ENCODE data around the gene MAMDC2.

The MAMDC2 gene

GRCh38 chr9:70133253-70134208, 89.9 kb downstream of the MAMDC2 start:
- DNase-seq (no peak), ATAC-seq (replicated peaks) (no peak)
- Mint-ChIP-seq H3K4me1 (no peaks in the 10 kb centered on the region), H3K27ac (no peak overlapping the region), H3K4me3 (no peak overlapping the region), H3K36me3 (no peaks in the 10 kb centered on the region), H3K9me3 (no peaks in the 10 kb centered on the region), H3K27me3 (peaks cover 7 to 10% of the 10 kb centered on the region in 2 donors)

- no peak overlapping the region for H3K27ac Mint-ChIP-seq
- H3K4me3 Mint-ChIP-seq, result no peak overlapping the region
- peaks cover 0 to under 1% of the 10 kb centered on the region in 2 donors for H3K36me3 Mint-ChIP-seq
- H3K27me3 Mint-ChIP-seq, result peaks cover 7 to 10% of the 10 kb centered on the region in 2 donors
- H3K4me1 Mint-ChIP-seq, result no peaks in the 10 kb centered on the region
- no peaks in the 10 kb centered on the region for H3K9me3 Mint-ChIP-seq
- no peak for ATAC-seq (replicated peaks)
- DNase-seq, result no peak
These were observed 90.7 kb downstream of the MAMDC2 start for GRCh38 chr9:70134360-70134759.

- Mint-ChIP-seq H3K9me3 (no peaks in the 10 kb centered on the region), H3K4me3 (no peak overlapping the region)
These were observed 91.5 kb downstream of the MAMDC2 start for GRCh38 chr9:70135176-70135575.

GRCh38 chr9:70136632-70137031, 93.0 kb downstream of the MAMDC2 start:
- no peak overlapping the region for H3K27ac Mint-ChIP-seq
- no peak overlapping the region for H3K4me3 Mint-ChIP-seq
- ATAC-seq (replicated peaks) (no peak), DNase-seq (no peak)
- H3K4me1 Mint-ChIP-seq, result no peaks in the 10 kb centered on the region
- H3K9me3 Mint-ChIP-seq, result no peaks in the 10 kb centered on the region
- peaks cover 0 to 2% of the 10 kb centered on the region in 2 donors for H3K36me3 Mint-ChIP-seq
- peaks cover 7 to 17% of the 10 kb centered on the region in 2 donors for H3K27me3 Mint-ChIP-seq

More at GRCh38 chr9:70135176-70135575, 91.5 kb downstream of the MAMDC2 start:
- Mint-ChIP-seq H3K36me3 (peaks cover 0 to 2% of the 10 kb centered on the region in 2 donors), H3K27me3 (peaks cover 7 to 10% of the 10 kb centered on the region in 2 donors), H3K4me1 (no peaks in the 10 kb centered on the region), H3K27ac (no peak overlapping the region)
- ATAC-seq (replicated peaks), result no peak
- DNase-seq, result no peak

DNA sequence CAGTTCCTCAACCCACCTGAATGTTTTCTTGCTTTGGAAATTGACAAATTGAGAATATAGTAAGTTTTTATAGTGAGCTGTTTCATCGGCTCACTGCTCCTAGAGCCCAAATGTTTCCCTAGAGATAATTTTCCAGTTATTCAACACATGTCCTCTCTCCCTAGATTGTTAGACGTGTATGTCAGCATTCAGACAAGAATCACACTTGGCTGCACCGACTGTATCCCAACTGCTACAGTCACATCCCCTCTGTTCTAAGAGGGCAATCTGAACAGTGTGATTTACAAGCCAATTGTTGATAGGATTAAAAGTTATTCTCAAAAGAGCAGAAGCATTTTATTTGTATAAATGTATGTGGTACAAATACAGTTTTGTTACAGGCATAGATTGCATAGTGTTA, 93.9 kb downstream of the MAMDC2 start:
- no peak for DNase-seq
- Mint-ChIP-seq H3K4me3 (no peak overlapping the region), H3K36me3 (peaks cover 0 to 2% of the 10 kb centered on the region in 2 donors), H3K27me3 (peaks cover 7 to 23% of the 10 kb centered on the region in 2 donors), H3K9me3 (no peaks in the 10 kb centered on the region), H3K4me1 (no peaks in the 10 kb centered on the region), H3K27ac (no peak overlapping the region)
- no peak for ATAC-seq (replicated peaks)

DNA sequence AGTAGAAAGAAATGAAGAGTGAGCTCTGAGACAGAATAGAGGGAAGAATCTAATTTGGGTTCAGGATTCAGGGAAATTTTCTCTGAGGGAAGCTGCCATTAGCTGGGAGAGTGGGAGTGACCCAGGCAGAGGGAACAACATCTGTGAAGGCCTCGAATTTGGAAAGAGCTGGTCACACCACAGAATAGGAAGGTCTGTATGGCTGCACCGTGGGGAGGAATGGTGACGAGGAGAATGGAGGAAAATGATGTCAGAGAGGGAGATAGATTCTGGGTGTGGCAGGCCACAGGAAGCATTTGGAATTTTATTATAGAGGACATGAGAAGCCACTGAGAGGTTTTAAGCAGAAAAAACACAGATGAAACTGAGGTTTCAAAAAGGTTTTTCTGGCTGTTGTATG, 98.5 kb downstream of the MAMDC2 start:
- Mint-ChIP-seq H3K9me3 (no peaks in the 10 kb centered on the region), H3K36me3 (peaks cover 0 to 2% of the 10 kb centered on the region in 2 donors), H3K27me3 (peaks cover 0 to 23% of the 10 kb centered on the region in 2 donors), H3K4me3 (no peak overlapping the region), H3K4me1 (peaks cover 0 to under 1% of the 10 kb centered on the region in 2 donors), H3K27ac (no peak overlapping the region)
- ATAC-seq (replicated peaks), result no peak
- no peak for DNase-seq

GRCh38 chr9:70143394-70144130, 99.9 kb downstream of the MAMDC2 start:
- ATAC-seq (replicated peaks), result no peak
- no peak for DNase-seq
- Mint-ChIP-seq H3K36me3 (peaks cover 0 to 2% of the 10 kb centered on the region in 2 donors), H3K4me1 (peaks cover 0 to 5% of the 10 kb centered on the region in 2 donors), H3K4me3 (no peak overlapping the region), H3K27me3 (peaks cover 0 to 14% of the 10 kb centered on the region in 2 donors), H3K9me3 (no peaks in the 10 kb centered on the region), H3K27ac (no peak overlapping the region)

DNA sequence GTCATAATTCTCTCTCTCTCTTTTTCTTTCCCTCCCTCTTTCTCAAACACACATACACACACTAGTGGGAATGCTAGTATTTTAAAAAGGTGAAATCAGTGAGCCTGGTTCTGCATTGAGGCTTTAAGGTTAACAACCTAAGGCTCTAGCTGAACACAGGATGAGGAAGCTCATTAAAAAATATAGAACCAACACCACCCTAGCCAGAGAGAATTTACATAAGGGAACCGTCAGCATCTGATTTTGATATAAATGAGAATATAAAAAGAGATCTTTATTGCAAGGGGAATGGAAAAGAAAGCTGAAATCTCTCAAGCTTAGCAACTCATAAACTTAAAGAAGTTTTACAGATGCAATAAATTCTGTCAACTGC, 100.5 kb downstream of the MAMDC2 start:
- peaks cover 0 to 14% of the 10 kb centered on the region in 2 donors for H3K27me3 Mint-ChIP-seq
- ATAC-seq (replicated peaks), result no peak
- peaks cover 0 to 2% of the 10 kb centered on the region in 2 donors for H3K36me3 Mint-ChIP-seq
- DNase-seq, result no peak
- no peak overlapping the region for H3K27ac Mint-ChIP-seq
- H3K4me3 Mint-ChIP-seq, result no peak overlapping the region
- H3K4me1 Mint-ChIP-seq, result peaks cover 0 to 5% of the 10 kb centered on the region in 2 donors
- no peaks in the 10 kb centered on the region for H3K9me3 Mint-ChIP-seq

- DNase-seq, result no peak
- Mint-ChIP-seq H3K4me3 (no peak overlapping the region), H3K36me3 (no peaks in the 10 kb centered on the region), H3K4me1 (peaks cover 0 to 5% of the 10 kb centered on the region in 2 donors), H3K9me3 (no peaks in the 10 kb centered on the region), H3K27ac (no peak overlapping the region), H3K27me3 (peaks cover 0 to 13% of the 10 kb centered on the region in 2 donors)
- ATAC-seq (replicated peaks), result no peak
These were observed 102.3 kb downstream of the MAMDC2 start for GRCh38 chr9:70145981-70146380.

DNA sequence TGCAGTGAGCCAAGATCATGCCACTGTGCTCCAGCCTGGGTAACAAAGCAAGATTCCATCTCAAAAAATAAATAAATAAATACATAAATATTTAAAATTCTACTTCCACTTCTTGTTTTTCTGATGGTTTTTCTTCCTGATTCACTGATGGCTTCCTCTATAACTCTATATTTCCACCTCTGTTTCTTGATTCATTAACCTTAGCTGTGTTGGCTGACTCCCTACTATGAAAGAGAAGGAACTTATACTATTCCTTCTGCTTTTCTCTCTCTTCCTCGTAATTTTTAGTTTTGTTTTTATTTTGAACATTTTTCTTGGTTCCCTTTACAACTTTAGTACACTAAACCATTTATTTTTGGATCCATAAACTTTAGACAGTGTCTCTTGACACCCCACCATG, 103.5 kb downstream of the MAMDC2 start:
- Mint-ChIP-seq H3K27ac (no peak overlapping the region), H3K4me3 (no peak overlapping the region), H3K36me3 (no peaks in the 10 kb centered on the region), H3K9me3 (no peaks in the 10 kb centered on the region), H3K4me1 (peaks cover 0 to 5% of the 10 kb centered on the region in 2 donors), H3K27me3 (peaks cover 0 to 1% of the 10 kb centered on the region in 2 donors)
- no peak for DNase-seq
- ATAC-seq (replicated peaks), result no peak

DNA sequence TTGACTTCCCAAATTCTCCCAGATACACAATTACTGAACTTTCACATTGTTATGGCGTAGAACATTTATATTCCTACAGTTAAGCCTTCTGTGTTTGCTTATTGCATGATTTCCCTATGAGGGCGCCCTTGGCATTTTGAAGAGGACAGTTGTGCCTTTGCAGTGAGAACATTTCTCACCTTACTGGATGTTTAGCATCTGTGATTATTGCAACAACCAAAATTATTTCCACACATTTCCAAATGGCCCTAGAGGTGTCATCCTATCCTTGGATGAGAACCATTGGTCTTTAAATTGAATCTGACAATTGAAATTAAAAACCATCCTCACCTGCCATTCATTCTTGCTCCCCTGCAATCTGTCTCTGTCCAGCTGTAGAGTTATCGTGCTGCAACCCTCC, 104.0 kb downstream of the MAMDC2 start:
- Mint-ChIP-seq H3K9me3 (no peaks in the 10 kb centered on the region), H3K27me3 (no peaks in the 10 kb centered on the region), H3K4me3 (no peak overlapping the region), H3K27ac (no peak overlapping the region), H3K4me1 (peaks cover 0 to 5% of the 10 kb centered on the region in 2 donors), H3K36me3 (no peaks in the 10 kb centered on the region)
- ATAC-seq (replicated peaks) (no peak), DNase-seq (no peak)

DNA sequence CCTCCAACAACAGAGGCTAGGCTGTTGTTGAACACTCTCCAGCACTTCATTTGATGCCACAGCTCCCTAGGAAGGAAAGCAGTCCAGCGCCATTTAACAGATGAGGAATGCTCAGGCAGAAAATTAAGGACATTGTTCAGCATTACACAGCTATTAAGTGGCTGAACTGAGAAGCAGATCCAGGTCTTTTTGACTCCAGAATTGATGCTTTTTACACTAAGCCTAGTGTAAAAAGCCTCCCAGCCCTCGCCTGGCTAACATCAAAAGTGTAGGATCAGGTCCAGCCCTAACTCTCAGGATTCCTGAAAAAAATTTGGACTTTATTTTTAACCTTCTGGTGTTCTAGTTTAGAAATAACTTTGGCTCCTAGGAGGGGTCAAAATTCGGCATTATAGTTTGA, 108.7 kb downstream of the MAMDC2 start:
- no peaks in the 10 kb centered on the region for H3K9me3 Mint-ChIP-seq
- no peak overlapping the region for H3K4me3 Mint-ChIP-seq
- ATAC-seq (replicated peaks) (no peak), DNase-seq (no peak)
- no peaks in the 10 kb centered on the region for H3K36me3 Mint-ChIP-seq
- peaks cover 0 to 2% of the 10 kb centered on the region in 2 donors for H3K4me1 Mint-ChIP-seq
- H3K27me3 Mint-ChIP-seq, result peaks cover 11 to 24% of the 10 kb centered on the region in 2 donors
- no peak overlapping the region for H3K27ac Mint-ChIP-seq

GRCh38 chr9:70156729-70157128, 113.1 kb downstream of the MAMDC2 start:
- peaks cover 16 to 26% of the 10 kb centered on the region in 2 donors for H3K27me3 Mint-ChIP-seq
- ATAC-seq (replicated peaks) (no peak), DNase-seq (no peak)
- H3K9me3 Mint-ChIP-seq, result no peaks in the 10 kb centered on the region
- H3K36me3 Mint-ChIP-seq, result no peaks in the 10 kb centered on the region
- no peak overlapping the region for H3K27ac Mint-ChIP-seq
- no peaks in the 10 kb centered on the region for H3K4me1 Mint-ChIP-seq
- no peak overlapping the region for H3K4me3 Mint-ChIP-seq

DNA sequence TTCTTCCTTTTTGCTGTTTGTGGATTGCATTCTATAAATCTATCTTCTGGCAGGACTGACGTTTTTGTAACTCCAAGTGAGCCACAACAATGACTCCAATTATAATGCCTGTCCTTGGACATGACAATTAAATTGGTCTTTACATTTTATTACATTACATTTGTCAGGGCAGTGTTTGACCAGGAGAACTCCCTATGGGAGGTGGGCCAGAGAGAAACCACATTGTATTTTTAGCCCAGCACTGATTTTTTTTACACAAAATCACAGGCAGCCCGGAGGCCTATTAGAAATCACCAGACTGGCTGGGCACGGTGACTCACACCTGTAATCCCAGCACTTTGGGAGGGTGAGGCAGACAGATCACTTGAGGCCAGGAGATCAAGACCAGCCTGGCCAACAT, 116.0 kb downstream of the MAMDC2 start:
- no peak overlapping the region for H3K4me3 Mint-ChIP-seq
- DNase-seq (no peak), ATAC-seq (replicated peaks) (no peak)
- H3K27ac Mint-ChIP-seq, result no peak overlapping the region
- no peaks in the 10 kb centered on the region for H3K36me3 Mint-ChIP-seq
- no peaks in the 10 kb centered on the region for H3K9me3 Mint-ChIP-seq
- peaks cover 16 to 25% of the 10 kb centered on the region in 2 donors for H3K27me3 Mint-ChIP-seq
- H3K4me1 Mint-ChIP-seq, result no peaks in the 10 kb centered on the region

All from stimulated activated naive B cell treated with anti-CD40 and anti-IgM and Interleukin-4, amounts not matched to agents 10 μg/mL and 1 μg/mL and 100 μg/mL, for 72 hours (primary cell).